GM06990 (cell line): Measurements from ENCODE around the gene TCF7.
A peak's percentile ranks its signal among the peaks of the same experiment; 100 is the strongest.

Experiments used
- DNase-seq: peaks from one replicate; pipeline ENCODE4 v3.0.0-alpha.2; 2011; ENCODE audit not compliant: insufficient read length; ENCODE audit errors: extremely low read depth
- H3K27me3 ChIP-seq: replicated peaks from 2 replicates; pipeline ENCODE4 v1.6.0; 2011; ENCODE audit warnings: low read length; ENCODE audit not compliant: control insufficient read depth, insufficient read depth
- H3K36me3 ChIP-seq: 2 replicates; pipeline ENCODE4 v1.5.1; 2011; ENCODE audit warnings: low read length; ENCODE audit not compliant: control insufficient read depth, insufficient read depth
- H3K4me3 ChIP-seq: replicated peaks from 2 replicates; pipeline ENCODE4 v1.5.1; 2011; ENCODE audit warnings: low read depth, mild to moderate bottlenecking, control low read depth, low read length
- TF ChIP-seq, protein P1 (sequence below): IDR thresholded peaks from 2 replicates; pipeline ENCODE4 v1.5.1; 2011; ENCODE audit warnings: low read length, control low read depth, mild to moderate bottlenecking, inconsistent platforms; ENCODE audit not compliant: insufficient read depth, poor library complexity, severe bottlenecking

Gene TCF7

DNA sequence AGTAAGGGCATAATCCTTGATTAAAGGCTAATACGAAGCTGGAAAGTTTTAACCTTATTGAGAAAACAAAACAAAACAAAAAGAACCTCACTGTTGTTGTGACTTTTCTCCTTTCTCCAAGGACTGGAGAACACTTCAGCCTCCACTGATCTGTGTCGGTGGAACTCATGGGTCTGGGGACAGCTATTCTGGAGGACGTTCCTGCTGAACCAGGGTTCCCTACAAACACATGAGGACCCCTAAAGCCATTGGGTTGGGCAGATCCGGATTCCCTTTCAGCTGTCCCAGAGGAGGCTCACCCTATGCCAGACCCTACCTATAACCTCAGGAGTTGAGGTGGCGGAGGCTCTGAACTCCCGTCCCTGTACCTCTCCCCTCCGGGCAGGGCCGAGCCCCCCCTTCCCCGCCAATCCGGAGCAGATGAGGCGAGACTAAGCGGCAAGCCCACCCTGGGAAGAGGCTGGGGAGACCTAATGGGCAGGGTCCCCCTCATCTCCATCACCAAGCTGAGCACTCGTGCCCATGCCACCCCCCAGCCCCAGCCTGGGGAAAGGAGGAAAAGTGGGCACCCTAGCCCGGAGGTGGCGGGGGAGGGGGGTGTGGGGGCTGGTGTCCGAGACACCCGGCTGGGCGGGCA is 1.6 kb upstream of the TCF7 start:
- TF ChIP-seq, protein P1, sequence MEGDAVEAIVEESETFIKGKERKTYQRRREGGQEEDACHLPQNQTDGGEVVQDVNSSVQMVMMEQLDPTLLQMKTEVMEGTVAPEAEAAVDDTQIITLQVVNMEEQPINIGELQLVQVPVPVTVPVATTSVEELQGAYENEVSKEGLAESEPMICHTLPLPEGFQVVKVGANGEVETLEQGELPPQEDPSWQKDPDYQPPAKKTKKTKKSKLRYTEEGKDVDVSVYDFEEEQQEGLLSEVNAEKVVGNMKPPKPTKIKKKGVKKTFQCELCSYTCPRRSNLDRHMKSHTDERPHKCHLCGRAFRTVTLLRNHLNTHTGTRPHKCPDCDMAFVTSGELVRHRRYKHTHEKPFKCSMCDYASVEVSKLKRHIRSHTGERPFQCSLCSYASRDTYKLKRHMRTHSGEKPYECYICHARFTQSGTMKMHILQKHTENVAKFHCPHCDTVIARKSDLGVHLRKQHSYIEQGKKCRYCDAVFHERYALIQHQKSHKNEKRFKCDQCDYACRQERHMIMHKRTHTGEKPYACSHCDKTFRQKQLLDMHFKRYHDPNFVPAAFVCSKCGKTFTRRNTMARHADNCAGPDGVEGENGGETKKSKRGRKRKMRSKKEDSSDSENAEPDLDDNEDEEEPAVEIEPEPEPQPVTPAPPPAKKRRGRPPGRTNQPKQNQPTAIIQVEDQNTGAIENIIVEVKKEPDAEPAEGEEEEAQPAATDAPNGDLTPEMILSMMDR = no peak
- H3K27me3 ChIP-seq = no peaks in the 10 kb centered on the region

DNA sequence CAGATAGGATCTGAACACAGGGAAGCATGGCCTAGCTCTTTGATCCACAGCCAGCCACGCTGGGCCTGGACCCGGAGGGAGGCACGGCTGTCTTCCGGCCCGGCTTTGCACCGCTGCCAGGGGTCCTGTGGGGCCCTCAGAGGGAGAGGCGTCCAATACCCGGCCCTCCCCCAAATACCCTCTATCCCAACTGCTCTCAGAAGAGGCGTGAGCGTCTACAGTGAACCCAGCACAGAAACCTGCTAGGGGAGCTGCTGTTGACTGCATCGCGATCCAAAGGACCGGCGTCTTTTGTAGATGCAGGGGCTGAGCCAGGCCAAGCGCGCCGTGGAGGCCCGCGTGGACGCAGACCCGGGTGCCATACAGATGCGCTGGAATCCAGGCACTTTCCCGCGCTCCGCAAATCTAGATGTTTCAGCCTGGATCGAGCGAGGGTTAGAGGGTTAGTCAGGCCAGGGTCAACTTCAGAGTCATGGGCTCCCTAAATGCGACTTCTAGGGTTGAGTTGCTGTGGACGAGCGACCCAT is 1.1 kb upstream of the TCF7 start:
- Histone ChIP-seq H3K36me3 (no peaks in the 10 kb centered on the region; the same call in none of the 2 replicates), H3K27me3 (no peaks in the 10 kb centered on the region), H3K4me3 (no peak overlapping the region; the same call in 1 of the 2 replicates)
- TF ChIP-seq, protein P1 = no peak
- DNase-seq = no peak

More for the DNA sequence above, 1.6 kb upstream of the TCF7 start:
- no peak overlapping the region for H3K4me3 ChIP-seq
- no peak for DNase-seq
- no peaks in the 10 kb centered on the region; the same call in none of the 2 replicates for H3K36me3 ChIP-seq

- Histone ChIP-seq H3K36me3 (peaks cover 4% of the 10 kb centered on the region), H3K4me3 (peak overlapping the region; percentile 69), H3K27me3 (no peaks in the 10 kb centered on the region)
- no peak for DNase-seq
- TF ChIP-seq, protein P1 = no peak
These were observed 665 bp downstream of the TCF7 start for GRCh38 chr5:134114886-134115805.

DNA sequence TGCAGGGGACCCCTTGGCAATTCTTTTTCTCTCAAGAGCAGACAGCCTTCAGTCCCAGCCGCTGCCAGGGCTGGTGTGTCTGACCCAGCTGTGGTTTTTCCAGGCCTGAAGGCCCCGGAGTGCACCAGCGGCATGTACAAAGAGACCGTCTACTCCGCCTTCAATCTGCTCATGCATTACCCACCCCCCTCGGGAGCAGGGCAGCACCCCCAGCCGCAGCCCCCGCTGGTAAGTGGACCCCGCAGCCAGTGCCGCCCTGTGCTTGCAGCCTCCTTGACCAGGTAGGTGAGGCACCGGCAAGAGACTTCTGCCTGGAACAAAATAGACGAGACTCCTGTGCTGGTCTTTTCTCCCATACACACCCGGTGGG is 1.3 kb downstream of the TCF7 start:
- TF ChIP-seq, protein P1 = no peak
- peaks cover 4% of the 10 kb centered on the region for H3K36me3 ChIP-seq
- H3K27me3 ChIP-seq = no peaks in the 10 kb centered on the region
- DNase-seq = no peak
- peak overlapping the region; percentile 69 for H3K4me3 ChIP-seq

GRCh38 chr5:134116286-134116685 is 1.8 kb downstream of the TCF7 start:
- DNase-seq = no peak
- Histone ChIP-seq H3K4me3 (peak overlapping the region; percentile 69), H3K27me3 (no peaks in the 10 kb centered on the region), H3K36me3 (peaks cover 4% of the 10 kb centered on the region)
- TF ChIP-seq, protein P1 = no peak
